Trophoblast cell (in vitro differentiated cells and primary cell): Measurements from ENCODE around the gene FBXO2.

Source experiments
- DNase-seq, 2 donors: peaks; one replicate each; pipeline ENCODE4 v3.0.0-alpha.2; 2016
- H2AFZ ChIP-seq: 2 replicates; pipeline ENCODE4 v1.6.1; 2013; ENCODE audit warnings: low read length, moderate library complexity, mild to moderate bottlenecking; ENCODE audit not compliant: insufficient read depth, poor library complexity
- H2AK5ac ChIP-seq: 2 replicates; pipeline ENCODE4 v1.6.1; 2013; ENCODE audit warnings: mild to moderate bottlenecking, low read length
- H2BK120ac ChIP-seq: 2 replicates; pipeline ENCODE4 v1.6.1; 2013; ENCODE audit warnings: low read length, mild to moderate bottlenecking, moderate library complexity; ENCODE audit not compliant: insufficient read depth, poor library complexity
- H2BK12ac ChIP-seq: 2 replicates; pipeline ENCODE4 v1.6.1; 2013; ENCODE audit warnings: mild to moderate bottlenecking, low read length, moderate library complexity
- H2BK5ac ChIP-seq: 2 replicates; pipeline ENCODE4 v1.6.1; 2013; ENCODE audit warnings: low read length, low read depth, moderate library complexity, mild to moderate bottlenecking; ENCODE audit not compliant: poor library complexity
- H3K14ac ChIP-seq: 2 replicates; pipeline ENCODE4 v1.6.1; 2013; ENCODE audit warnings: mild to moderate bottlenecking, low read length
- H3K18ac ChIP-seq: 2 replicates; pipeline ENCODE4 v1.6.1; 2013; ENCODE audit warnings: mild to moderate bottlenecking, low read length
- H3K23ac ChIP-seq: 2 replicates; pipeline ENCODE4 v1.6.1; 2013; ENCODE audit warnings: low read length
- H3K27ac ChIP-seq: 2 replicates; pipeline ENCODE4 v1.5.1; 2013; ENCODE audit warnings: low read depth, mild to moderate bottlenecking, inconsistent platforms, low read length, moderate library complexity
- H3K27me3 ChIP-seq: 2 replicates; pipeline ENCODE4 v1.6.1; 2013; ENCODE audit warnings: inconsistent platforms, mild to moderate bottlenecking, low read length, moderate library complexity; ENCODE audit not compliant: insufficient read depth
- H3K36me3 ChIP-seq, 2 experiments: 1 replicate in 1 of 2; 2 replicates in 1 of 2; pipeline ENCODE4 v1.6.1; 2013; ENCODE audit warnings: low read length in 2 of 2, mild to moderate bottlenecking in 2 of 2, moderate library complexity in 1 of 2; ENCODE audit not compliant: insufficient read depth in 2 of 2, control insufficient read depth in 1 of 2
- H3K4ac ChIP-seq: 2 replicates; pipeline ENCODE4 v1.6.1; 2013; ENCODE audit warnings: low read depth, mild to moderate bottlenecking, low read length, moderate library complexity
- H3K4me1 ChIP-seq, 2 experiments: 1 replicate in 1 of 2; 2 replicates in 1 of 2; pipeline ENCODE4 v1.6.1; 2013; ENCODE audit warnings: low read length in 2 of 2, mild to moderate bottlenecking in 2 of 2, moderate library complexity in 1 of 2; ENCODE audit not compliant: insufficient read depth in 2 of 2, control insufficient read depth in 1 of 2
- H3K4me2 ChIP-seq: 2 replicates; pipeline ENCODE4 v1.6.1; 2013; ENCODE audit warnings: inconsistent platforms, mild to moderate bottlenecking, low read length, moderate library complexity
- H3K4me3 ChIP-seq: 2 replicates; pipeline ENCODE4 v1.5.1; 2013; ENCODE audit warnings: mild to moderate bottlenecking, low read depth, low read length, inconsistent platforms
- H3K79me1 ChIP-seq: one replicate; pipeline ENCODE4 v1.6.1; 2013; ENCODE audit warnings: low read length
- H3K79me2 ChIP-seq: 2 replicates; pipeline ENCODE4 v1.6.1; 2013; ENCODE audit warnings: low read length, mild to moderate bottlenecking; ENCODE audit not compliant: control insufficient read depth, insufficient read depth, poor library complexity
- H3K9ac ChIP-seq: 2 replicates; pipeline ENCODE4 v1.6.1; 2013; ENCODE audit warnings: mild to moderate bottlenecking, low read length
- H3K9me3 ChIP-seq: 2 replicates; pipeline ENCODE4 v1.6.1; 2013; ENCODE audit warnings: low read depth, mild to moderate bottlenecking, control low read depth, inconsistent platforms, low read length; ENCODE audit not compliant: insufficient read depth
- H4K12ac ChIP-seq: 2 replicates; pipeline ENCODE4 v1.6.1; 2013; ENCODE audit warnings: low read depth, mild to moderate bottlenecking, low read length, moderate library complexity
- H4K8ac ChIP-seq: 2 replicates; pipeline ENCODE4 v1.6.1; 2013; ENCODE audit warnings: low read depth, mild to moderate bottlenecking, low read length, moderate library complexity
- H4K91ac ChIP-seq: one replicate; pipeline ENCODE4 v1.6.1; 2013; ENCODE audit warnings: low read depth, mild to moderate bottlenecking, low read length, moderate library complexity
- WGBS: extraction: QIAGEN DNeasy Blood & Tissue Kit; methylation state at CpG from one replicate; pipeline ENCODE4 v1.1.7; 2013; ENCODE audit warnings: missing lambda C conversion rate; ENCODE audit not compliant: insufficient read length, insufficient coverage; ENCODE audit errors: extremely low coverage; 5-methylcytosine and 5-hydroxymethylcytosine counted together

The FBXO2 gene

GRCh38 chr1:11653861-11654136, 430 bp downstream of the FBXO2 start:
- Histone ChIP-seq H3K9me3 (peaks cover 4% of the 10 kb centered on the region), H2BK5ac (no peak overlapping the region), H3K18ac (peak overlapping the region; percentile 72), H3K9ac (no peak overlapping the region), H3K4me2 (peak overlapping the region; percentile 85), H3K4me3 (peak overlapping the region; percentile 75), H3K79me2 (peaks cover 2% of the 10 kb centered on the region), H2AFZ (no peak overlapping the region), H4K12ac (no peak overlapping the region), H3K14ac (peak overlapping the region; percentile 18), H3K4ac (peak overlapping the region; percentile 29), H3K23ac (no peak overlapping the region), H3K79me1 (peaks cover 12% of the 10 kb centered on the region), H4K91ac (peak overlapping the region; percentile 70), H3K27ac (peak overlapping the region; percentile 40), H2BK12ac (peak overlapping the region; percentile 27), H3K27me3 (no peaks in the 10 kb centered on the region), H3K36me3 (peaks cover 2 to 3% of the 10 kb centered on the region in 2 experiments), H2BK120ac (peak overlapping the region; percentile 10), H2AK5ac (peak overlapping the region; percentile 18), H3K4me1 (peaks cover 6 to 16% of the 10 kb centered on the region in 2 experiments), H4K8ac (peak overlapping the region; percentile 55)
- no peak for DNase-seq
- WGBS: no CpG with 5 or more reads among the region's 7 CpGs

DNA sequence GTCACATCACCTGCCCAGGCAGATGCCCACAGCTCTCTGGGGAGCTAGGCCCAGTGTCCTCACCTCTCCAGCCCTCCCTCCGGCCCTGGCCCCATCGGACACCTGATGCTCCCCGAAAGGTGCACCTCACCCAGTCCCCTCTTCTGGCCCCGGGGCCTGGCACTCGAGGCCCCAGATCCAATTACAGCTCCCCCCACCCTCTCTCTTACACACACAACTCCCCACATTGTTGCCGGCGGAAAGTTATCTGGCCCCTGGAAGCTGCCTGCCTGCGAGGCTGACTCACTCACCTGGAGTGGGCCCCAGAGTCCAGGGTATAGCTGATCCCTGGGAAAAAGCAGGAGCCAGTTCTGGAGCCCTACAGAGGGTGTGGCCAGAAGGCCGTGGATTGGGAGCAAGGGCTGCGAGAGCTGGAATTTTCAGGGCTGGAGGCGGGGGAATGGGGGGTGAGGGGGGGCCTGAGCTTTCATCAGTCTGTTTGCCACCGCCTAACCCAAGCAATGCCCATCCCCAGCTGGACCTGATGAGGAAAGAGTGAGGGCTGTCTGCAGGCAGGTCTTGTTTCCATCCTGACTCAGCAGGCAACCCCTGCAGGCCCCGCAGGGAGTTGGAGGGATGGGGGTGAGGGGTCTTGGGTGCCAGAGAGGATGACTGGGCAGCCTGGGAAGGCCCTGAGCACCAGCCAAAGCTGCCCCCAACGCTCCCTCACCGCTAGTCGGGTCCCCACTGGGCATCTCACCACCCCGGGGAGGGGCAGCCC, 948 bp downstream of the FBXO2 start:
- H3K9ac ChIP-seq: no peak overlapping the region

DNA sequence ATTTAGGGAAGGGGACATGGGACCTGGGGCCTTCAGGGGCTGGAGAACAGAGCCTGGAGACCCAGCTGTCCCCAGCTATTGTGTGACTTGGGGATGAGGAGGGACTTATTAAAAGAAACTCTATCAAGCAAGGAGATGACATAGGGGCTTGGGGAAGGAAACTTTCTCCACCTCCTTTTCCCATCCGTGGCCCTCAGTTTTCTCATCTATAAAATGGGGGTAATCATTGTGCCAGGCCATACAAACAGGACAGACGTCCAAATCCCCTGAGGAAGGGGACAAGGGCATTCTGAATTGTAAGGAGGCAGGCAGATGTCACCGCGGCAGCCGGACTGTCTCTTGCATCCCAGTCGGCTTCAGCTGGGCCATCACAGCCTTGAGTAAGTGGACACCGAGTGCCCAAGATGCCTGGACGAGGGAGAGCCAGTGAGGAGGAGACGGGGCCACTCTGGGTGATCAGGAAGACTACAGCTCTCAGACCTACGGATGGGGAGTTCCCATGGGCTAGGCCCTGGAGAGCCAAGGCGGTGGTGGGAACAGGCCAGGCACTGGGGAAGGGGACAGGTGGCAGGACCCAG, 1.9 kb downstream of the FBXO2 start:
- Histone ChIP-seq H3K79me1 (peaks cover 12% of the 10 kb centered on the region), H4K91ac (no peak overlapping the region), H3K4me2 (no peak overlapping the region), H3K79me2 (peaks cover 2% of the 10 kb centered on the region), H3K27ac (no peak overlapping the region), H3K9me3 (peaks cover 2% of the 10 kb centered on the region), H2BK120ac (no peak overlapping the region), H3K4me3 (no peak overlapping the region), H3K36me3 (peaks cover 0 to 2% of the 10 kb centered on the region in 2 experiments), H3K9ac (no peak overlapping the region), H3K18ac (no peak overlapping the region), H2BK12ac (no peak overlapping the region), H2AFZ (no peak overlapping the region), H2BK5ac (no peak overlapping the region), H3K14ac (no peak overlapping the region), H3K27me3 (no peaks in the 10 kb centered on the region), H3K4me1 (peaks cover 6 to 16% of the 10 kb centered on the region in 2 experiments), H3K23ac (no peak overlapping the region), H2AK5ac (peak overlapping the region; percentile 27), H4K8ac (no peak overlapping the region), H4K12ac (no peak overlapping the region), H3K4ac (no peak overlapping the region)
- no peak for DNase-seq
- no CpG with 5 or more reads among the region's 11 CpGs for WGBS

More for the DNA sequence above, 948 bp downstream of the FBXO2 start:
- peak overlapping the region; percentile 18 for H2AK5ac ChIP-seq
- peaks cover 2% of the 10 kb centered on the region for H3K79me2 ChIP-seq
- no peak overlapping the region for H2AFZ ChIP-seq
- peak overlapping the region; percentile 75 for H3K4me3 ChIP-seq
- H3K4ac ChIP-seq: peak overlapping the region; percentile 29
- peaks cover 6 to 16% of the 10 kb centered on the region in 2 experiments for H3K4me1 ChIP-seq
- H2BK5ac ChIP-seq: no peak overlapping the region
- H3K4me2 ChIP-seq: peak overlapping the region; percentile 85
- WGBS: no CpG with 5 or more reads among the region's 17 CpGs
- no peaks in the 10 kb centered on the region for H3K27me3 ChIP-seq
- peak overlapping the region; percentile 40 for H3K27ac ChIP-seq
- H4K8ac ChIP-seq: peak overlapping the region; percentile 55
- H3K23ac ChIP-seq: no peak overlapping the region
- H3K36me3 ChIP-seq: peaks cover 0 to 2% of the 10 kb centered on the region in 2 experiments
- H2BK120ac ChIP-seq: peak overlapping the region; percentile 10
- peaks cover 12% of the 10 kb centered on the region for H3K79me1 ChIP-seq
- peaks cover 4% of the 10 kb centered on the region for H3K9me3 ChIP-seq
- H4K12ac ChIP-seq: no peak overlapping the region
- no peak for DNase-seq
- peak overlapping the region; percentile 72 for H3K18ac ChIP-seq
- H2BK12ac ChIP-seq: peak overlapping the region; percentile 27
- peak overlapping the region; percentile 18 for H3K14ac ChIP-seq
- H4K91ac ChIP-seq: peak overlapping the region; percentile 70

DNA sequence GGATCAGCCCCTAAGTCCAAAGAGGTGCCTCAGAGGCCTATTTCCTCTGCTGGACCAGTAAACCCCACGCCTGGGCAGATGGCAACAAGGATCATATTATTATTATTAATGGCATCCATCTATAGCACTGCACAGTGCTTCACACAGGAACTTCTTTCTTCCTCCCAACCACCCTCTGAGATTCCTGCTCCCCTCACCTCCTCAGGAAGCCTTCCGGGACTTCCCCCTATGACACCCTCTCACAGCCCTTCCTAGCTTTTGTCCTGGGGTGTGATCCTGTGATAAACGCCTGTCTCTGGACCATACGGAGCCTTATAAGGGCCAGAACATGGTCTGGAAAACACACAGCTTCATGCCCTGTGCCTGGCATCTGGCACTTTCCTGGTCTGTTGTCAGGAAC, 3.2 kb downstream of the FBXO2 start:
- Histone ChIP-seq H3K9me3 (peaks cover 2% of the 10 kb centered on the region), H2BK5ac (no peak overlapping the region), H3K4ac (no peak overlapping the region), H2BK120ac (no peak overlapping the region), H3K4me2 (no peak overlapping the region), H3K23ac (no peak overlapping the region), H3K27me3 (no peaks in the 10 kb centered on the region), H3K36me3 (peaks cover 0 to 2% of the 10 kb centered on the region in 2 experiments), H2AFZ (no peak overlapping the region), H3K18ac (no peak overlapping the region), H4K12ac (no peak overlapping the region), H2AK5ac (no peak overlapping the region), H2BK12ac (no peak overlapping the region), H3K4me3 (no peak overlapping the region), H4K91ac (no peak overlapping the region), H3K79me2 (peaks cover 2% of the 10 kb centered on the region), H3K9ac (no peak overlapping the region), H4K8ac (no peak overlapping the region), H3K79me1 (peaks cover 12% of the 10 kb centered on the region), H3K14ac (no peak overlapping the region), H3K27ac (no peak overlapping the region), H3K4me1 (peaks cover 6 to 16% of the 10 kb centered on the region in 2 experiments)
- WGBS: no CpG with 5 or more reads among the region's 4 CpGs
- DNase-seq: no peak
